C1 segment of cervical spinal cord (tissue), 14 donors: ENCODE results near the gene NUBPL.

Experiments used
- DNase-seq, 14 donors: peaks; one replicate each; lab custom pipeline; 2025; lab: John Stamatoyannopoulos, UW

NUBPL gene

GRCh38 chr14:31561155-31561846 lies at the start of gene NUBPL:
TSS of gene NUBPL (plus strand) at chr14:31561404. CDS start at chr14:31561440, 36 bp downstream.
- peak; percentile 46 to 95 (median 88) for DNase-seq

- no peak for DNase-seq
Measured at GRCh38 chr14:31527087-31527486, 34.1 kb upstream of the NUBPL start.

- no peak for DNase-seq
Measured at GRCh38 chr14:31527546-31527945, 33.7 kb upstream of the NUBPL start.

- DNase-seq: no peak
Measured at GRCh38 chr14:31529053-31529452, 32.2 kb upstream of the NUBPL start.

- DNase-seq: no peak
Measured at GRCh38 chr14:31530136-31530535, 31.1 kb upstream of the NUBPL start.

- DNase-seq: no peak
Measured at GRCh38 chr14:31536201-31536960, 24.8 kb upstream of the NUBPL start.

- DNase-seq: no peak
Measured at GRCh38 chr14:31541702-31542101, 19.5 kb upstream of the NUBPL start.

- DNase-seq: no peak
Measured at GRCh38 chr14:31543969-31544799, 17.0 kb upstream of the NUBPL start.

GRCh38 chr14:31544816-31545215 lies 16.4 kb upstream of the NUBPL start:
- DNase-seq: no peak

GRCh38 chr14:31545328-31545727 lies 15.9 kb upstream of the NUBPL start:
- no peak for DNase-seq

- DNase-seq: no peak
Measured at GRCh38 chr14:31549817-31550216, 11.4 kb upstream of the NUBPL start.

- DNase-seq: no peak
Measured at GRCh38 chr14:31550589-31550988, 10.6 kb upstream of the NUBPL start.

- no peak for DNase-seq
Measured at GRCh38 chr14:31556191-31556590, 5.0 kb upstream of the NUBPL start.

GRCh38 chr14:31559939-31560338 lies 1.3 kb upstream of the NUBPL start:
- no peak for DNase-seq

- no peak for DNase-seq
Measured at GRCh38 chr14:31560759-31561154, 447 bp upstream of the NUBPL start.

GRCh38 chr14:31564194-31564593 lies 3.0 kb downstream of the NUBPL start:
- DNase-seq: no peak

GRCh38 chr14:31566456-31566855 lies 5.3 kb downstream of the NUBPL start:
- DNase-seq: no peak

- no peak for DNase-seq
Measured at GRCh38 chr14:31567655-31568054, 6.5 kb downstream of the NUBPL start.

- DNase-seq: no peak
Measured at GRCh38 chr14:31568161-31568560, 7.0 kb downstream of the NUBPL start.

- no peak for DNase-seq
Measured at GRCh38 chr14:31568671-31569070, 7.5 kb downstream of the NUBPL start.

- DNase-seq: no peak
Measured at GRCh38 chr14:31572955-31573354, 11.8 kb downstream of the NUBPL start.

- DNase-seq: no peak
Measured at GRCh38 chr14:31576949-31577348, 15.7 kb downstream of the NUBPL start.
